Effector memory CD4-positive, alpha-beta T cell (primary cell): Measurements from ENCODE around the gene RNF10.
A peak's percentile ranks its signal among the peaks of the same experiment; 100 is the strongest.
"Not testable (repeated sequence)": the region's sequence is repeated elsewhere in the genome, so short reads cannot be mapped to it uniquely, and the experiment has no call there.

Experiments used
- DNase-seq, 3 donors: peaks; one replicate each; pipeline ENCODE4 v3.0.0-alpha.2; 2020
- H3K27ac ChIP-seq: 2 replicates; pipeline ENCODE4 v1.7.0; 2013; ENCODE audit warnings: mild to moderate bottlenecking, low read length, moderate library complexity; ENCODE audit not compliant: insufficient read depth, poor library complexity, severe bottlenecking
- H3K27me3 ChIP-seq: replicated peaks from 2 replicates; pipeline ENCODE4 v1.7.0; 2013; ENCODE audit warnings: mild to moderate bottlenecking, low read length; ENCODE audit not compliant: insufficient read depth, control insufficient read depth, poor library complexity, severe bottlenecking
- H3K36me3 ChIP-seq: 2 replicates; pipeline ENCODE4 v1.7.0; 2013; ENCODE audit warnings: mild to moderate bottlenecking, low read length, moderate library complexity; ENCODE audit not compliant: control insufficient read depth, insufficient read depth
- H3K4me1 ChIP-seq: 2 replicates; pipeline ENCODE4 v1.7.0; 2013; ENCODE audit warnings: low read length, mild to moderate bottlenecking; ENCODE audit not compliant: control insufficient read depth, insufficient read depth, poor library complexity, severe bottlenecking
- H3K4me3 ChIP-seq: 2 replicates; pipeline ENCODE4 v1.7.0; 2013; ENCODE audit warnings: low read length, low read depth, mild to moderate bottlenecking; ENCODE audit not compliant: insufficient read depth, poor library complexity, severe bottlenecking
- H3K9me3 ChIP-seq: 2 replicates; pipeline ENCODE4 v1.7.0; 2013; ENCODE audit warnings: mild to moderate bottlenecking, low read length, moderate library complexity; ENCODE audit not compliant: control insufficient read depth

RNF10 gene

GRCh38 chr12:120496413-120497340, 37.5 kb upstream of the RNF10 start:
- DNase-seq = peak; percentile 29 to 49 (median 42)
- Histone ChIP-seq H3K4me1 (peaks cover 16% of the 10 kb centered on the region), H3K36me3 (no peaks in the 10 kb centered on the region), H3K27me3 (no peaks in the 10 kb centered on the region), H3K27ac (peak overlapping the region; percentile 81), H3K9me3 (no peaks in the 10 kb centered on the region), H3K4me3 (peak overlapping the region; percentile 91)

- no peak for DNase-seq
- H3K27me3 ChIP-seq = no peaks in the 10 kb centered on the region
- no peaks in the 10 kb centered on the region for H3K36me3 ChIP-seq
- peak overlapping the region; percentile 91 for H3K4me3 ChIP-seq
- peaks cover 16% of the 10 kb centered on the region for H3K4me1 ChIP-seq
- H3K27ac ChIP-seq = peak overlapping the region; percentile 81
- H3K9me3 ChIP-seq = no peaks in the 10 kb centered on the region
Measured at GRCh38 chr12:120497524-120498150, 36.5 kb upstream of the RNF10 start.

- H3K36me3 ChIP-seq = peaks cover 9% of the 10 kb centered on the region
- peaks cover 16% of the 10 kb centered on the region for H3K4me1 ChIP-seq
- H3K27ac ChIP-seq = no peak overlapping the region
- H3K9me3 ChIP-seq = no peaks in the 10 kb centered on the region
- H3K4me3 ChIP-seq = no peak overlapping the region
- H3K27me3 ChIP-seq = no peaks in the 10 kb centered on the region
- DNase-seq = no peak
Measured at GRCh38 chr12:120498870-120499515, 35.2 kb upstream of the RNF10 start.

GRCh38 chr12:120500581-120500980, 33.6 kb upstream of the RNF10 start:
- Histone ChIP-seq H3K27me3 (no peaks in the 10 kb centered on the region), H3K36me3 (peaks cover 16% of the 10 kb centered on the region)
- DNase-seq = no peak

GRCh38 chr12:120504587-120504986, 29.6 kb upstream of the RNF10 start:
- H3K9me3 ChIP-seq = no peaks in the 10 kb centered on the region
- peaks cover 22% of the 10 kb centered on the region for H3K36me3 ChIP-seq
- no peaks in the 10 kb centered on the region for H3K4me1 ChIP-seq
- H3K27me3 ChIP-seq = no peaks in the 10 kb centered on the region
- DNase-seq = no peak
- no peak overlapping the region for H3K27ac ChIP-seq
- no peak overlapping the region for H3K4me3 ChIP-seq

More at GRCh38 chr12:120500581-120500980, 33.6 kb upstream of the RNF10 start:
- no peaks in the 10 kb centered on the region for H3K9me3 ChIP-seq
- no peak overlapping the region for H3K27ac ChIP-seq
- H3K4me1 ChIP-seq = peaks cover 12% of the 10 kb centered on the region
- no peak overlapping the region for H3K4me3 ChIP-seq

GRCh38 chr12:120508537-120508936, 25.6 kb upstream of the RNF10 start:
- no peaks in the 10 kb centered on the region for H3K4me1 ChIP-seq
- H3K27me3 ChIP-seq = no peaks in the 10 kb centered on the region
- no peak for DNase-seq
- H3K9me3 ChIP-seq = no peaks in the 10 kb centered on the region
- H3K36me3 ChIP-seq = peaks cover 17% of the 10 kb centered on the region
- no peak overlapping the region for H3K4me3 ChIP-seq
- no peak overlapping the region for H3K27ac ChIP-seq

GRCh38 chr12:120514002-120514401, 20.2 kb upstream of the RNF10 start:
- Histone ChIP-seq H3K27ac (no peak overlapping the region), H3K9me3 (no peaks in the 10 kb centered on the region), H3K27me3 (no peaks in the 10 kb centered on the region), H3K4me3 (no peak overlapping the region), H3K36me3 (peaks cover 14% of the 10 kb centered on the region), H3K4me1 (no peaks in the 10 kb centered on the region)
- DNase-seq = no peak

- Histone ChIP-seq H3K27me3 (no peaks in the 10 kb centered on the region), H3K4me1 (no peaks in the 10 kb centered on the region), H3K9me3 (no peaks in the 10 kb centered on the region), H3K36me3 (peaks cover 11% of the 10 kb centered on the region), H3K4me3 (no peak overlapping the region), H3K27ac (no peak overlapping the region)
- no peak for DNase-seq
Measured at GRCh38 chr12:120515496-120515895, 18.7 kb upstream of the RNF10 start.

- not testable (repeated sequence) for DNase-seq, H3K4me1 ChIP-seq, H3K27me3 ChIP-seq, H3K9me3 ChIP-seq, H3K27ac ChIP-seq, H3K4me3 ChIP-seq
- peaks cover 11% of the 10 kb centered on the region for H3K36me3 ChIP-seq
Measured at GRCh38 chr12:120519324-120519723, 14.8 kb upstream of the RNF10 start.

- H3K36me3 ChIP-seq = no peaks in the 10 kb centered on the region
Measured at GRCh38 chr12:120522568-120522967, 11.6 kb upstream of the RNF10 start.

More at GRCh38 chr12:120522568-120522967, 11.6 kb upstream of the RNF10 start:
- no peak overlapping the region for H3K4me3 ChIP-seq
- H3K27ac ChIP-seq = no peak overlapping the region
- no peak for DNase-seq
- no peaks in the 10 kb centered on the region for H3K27me3 ChIP-seq
- H3K9me3 ChIP-seq = no peaks in the 10 kb centered on the region
- no peaks in the 10 kb centered on the region for H3K4me1 ChIP-seq
